ENCODE results near the gene TMEM196. TPM values are rescaled to one million over a fixed set of nuclear protein-coding genes. Genes with fewer than 3 reads are reported as not detected.

Gene TMEM196
- not detected for polyA plus RNA-seq

DNA sequence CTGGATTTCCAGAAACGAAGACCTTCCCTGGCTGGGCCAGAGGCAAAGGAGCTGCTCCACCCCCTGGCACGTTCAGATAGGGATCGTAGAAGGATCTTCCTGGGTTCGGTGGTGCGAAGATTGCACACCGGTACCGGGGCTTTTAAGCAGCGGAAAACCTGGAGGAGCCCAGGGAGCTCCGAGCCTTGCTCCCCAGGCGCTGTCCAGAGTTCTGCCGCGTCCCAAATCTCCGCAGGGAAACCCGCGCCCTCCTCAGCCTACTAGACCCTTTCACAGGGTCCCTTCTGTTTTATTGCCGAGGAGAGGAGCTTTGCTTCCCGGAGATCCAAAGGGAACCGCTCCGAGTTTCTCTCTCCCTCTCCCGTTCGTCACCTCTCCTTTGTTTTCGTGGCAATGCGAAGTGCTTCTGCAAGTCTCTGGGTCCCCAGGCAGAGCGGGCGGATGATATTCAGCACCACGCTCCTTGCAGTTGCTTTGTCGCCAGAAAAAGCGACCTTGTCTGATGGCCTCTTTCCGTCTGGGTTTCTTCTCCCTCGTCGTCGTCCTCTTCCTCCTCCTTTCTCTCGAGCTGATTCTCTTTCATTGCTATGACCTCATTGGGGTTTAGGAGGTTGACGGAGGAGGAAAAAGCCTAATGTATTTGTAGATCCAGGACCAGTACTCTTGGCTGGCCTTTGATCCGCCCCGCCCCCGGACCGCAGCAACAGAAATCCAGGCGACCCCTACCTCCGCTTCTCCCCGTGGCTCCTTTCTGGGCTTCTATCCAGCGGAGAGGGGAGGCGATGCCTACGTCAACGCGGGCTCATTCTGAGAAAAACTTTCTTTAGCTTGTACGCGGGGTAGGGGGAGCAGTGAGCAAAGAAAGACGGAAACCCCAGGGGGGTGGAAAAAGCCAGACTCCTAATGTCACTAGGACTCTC, at the start of gene TMEM196:
TSS of gene TMEM196 (minus strand) at position 777 of the 920 bp plus-strand sequence. CDS start 921 bp downstream, outside the sequence.
- H3K27me3 ChIP-seq (ENCODE audit: control insufficient read depth in 1 of 2, insufficient read depth in 2 of 2, low read length in 2 of 2): no peaks in the 10 kb centered on the region
- no peaks in the 10 kb centered on the region for H3K36me3 ChIP-seq (ENCODE audit: control insufficient read depth in 2 of 2, insufficient read depth in 2 of 2, low read length in 1 of 2)
- H3K4me1 ChIP-seq (ENCODE audit: control insufficient read depth in 2 of 2, insufficient read depth in 2 of 2, low read length in 1 of 2): peaks cover 2% of the 10 kb centered on the region in 2 donors
- H3K4me3 ChIP-seq (ENCODE audit: low read depth in 1 of 2, low read length in 2 of 2): no peak within 1 kb of the TSS
- no peak within 1 kb of the TSS for H3K27ac ChIP-seq (ENCODE audit: low read depth in 2 of 2, low read length in 1 of 2)
- H3K9me3 ChIP-seq (ENCODE audit: control insufficient read depth in 2 of 2, insufficient read depth in 1 of 2, low read depth in 1 of 2, low read length in 1 of 2): no peaks in the 10 kb centered on the region
- 3% methylated on average over 49 of the region's 49 CpGs for WGBS, 2 donors

DNA sequence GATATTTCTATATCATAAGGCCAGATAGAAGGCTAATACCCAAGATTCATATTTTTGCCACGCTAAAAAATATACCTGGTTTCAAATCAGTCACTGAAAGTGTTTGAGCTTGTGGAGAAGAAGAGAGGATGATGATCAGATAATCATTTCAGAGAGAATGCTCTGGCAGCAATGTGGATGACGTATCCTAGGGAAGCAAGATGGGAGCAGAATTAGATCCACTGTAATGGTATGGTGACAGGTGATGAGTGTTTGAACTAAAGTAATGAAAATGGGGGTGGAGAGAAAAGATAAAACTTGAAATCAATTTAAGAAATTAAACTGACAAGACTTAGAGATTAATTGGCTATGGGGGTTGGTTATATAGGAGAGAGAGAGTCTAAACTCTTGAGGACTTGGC, 42.7 kb upstream of the TMEM196 start:
- Histone ChIP-seq H3K4me3 (ENCODE audit: low read depth in 1 of 2, low read length in 2 of 2) (no peak overlapping the region), H3K36me3 (ENCODE audit: control insufficient read depth in 2 of 2, insufficient read depth in 2 of 2, low read length in 1 of 2) (no peaks in the 10 kb centered on the region), H3K9me3 (ENCODE audit: control insufficient read depth in 2 of 2, insufficient read depth in 1 of 2, low read depth in 1 of 2, low read length in 1 of 2) (peaks cover 0 to 3% of the 10 kb centered on the region in 2 donors), H3K27ac (ENCODE audit: low read depth in 2 of 2, low read length in 1 of 2) (no peak overlapping the region), H3K4me1 (ENCODE audit: control insufficient read depth in 2 of 2, insufficient read depth in 2 of 2, low read length in 1 of 2) (no peaks in the 10 kb centered on the region), H3K27me3 (ENCODE audit: control insufficient read depth in 1 of 2, insufficient read depth in 2 of 2, low read length in 2 of 2) (no peaks in the 10 kb centered on the region)
- WGBS, 2 donors: 70 to 85% methylated on average over 2 of the region's 2 CpGs

DNA sequence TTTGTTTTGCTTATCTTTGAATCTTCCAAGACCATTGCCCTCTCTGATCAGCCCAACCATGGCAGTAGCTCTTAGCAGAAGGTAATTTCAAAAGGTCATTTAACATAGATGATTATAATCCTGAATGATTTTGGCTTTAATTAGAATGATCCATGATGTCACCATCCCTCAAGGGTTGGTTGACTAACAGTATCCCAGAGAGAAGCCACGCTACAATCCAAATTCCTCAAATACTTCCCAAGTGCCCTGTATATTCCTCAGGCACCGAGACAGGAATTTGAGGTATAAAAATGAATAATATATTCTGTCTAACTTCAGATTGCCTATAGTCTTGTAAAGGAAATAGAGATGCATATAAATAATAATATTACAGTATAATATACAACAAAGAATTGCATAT, 42.1 kb upstream of the TMEM196 start:
- 42 to 65% methylated on average over 2 of the region's 2 CpGs for WGBS, 2 donors
- H3K27me3 ChIP-seq (ENCODE audit: control insufficient read depth in 1 of 2, insufficient read depth in 2 of 2, low read length in 2 of 2): no peaks in the 10 kb centered on the region
- no peaks in the 10 kb centered on the region for H3K4me1 ChIP-seq (ENCODE audit: control insufficient read depth in 2 of 2, insufficient read depth in 2 of 2, low read length in 1 of 2)
- H3K36me3 ChIP-seq (ENCODE audit: control insufficient read depth in 2 of 2, insufficient read depth in 2 of 2, low read length in 1 of 2): no peaks in the 10 kb centered on the region
- no peaks in the 10 kb centered on the region for H3K9me3 ChIP-seq (ENCODE audit: control insufficient read depth in 2 of 2, insufficient read depth in 1 of 2, low read depth in 1 of 2, low read length in 1 of 2)
- no peak overlapping the region for H3K27ac ChIP-seq (ENCODE audit: low read depth in 2 of 2, low read length in 1 of 2)
- no peak overlapping the region for H3K4me3 ChIP-seq (ENCODE audit: low read depth in 1 of 2, low read length in 2 of 2)

DNA sequence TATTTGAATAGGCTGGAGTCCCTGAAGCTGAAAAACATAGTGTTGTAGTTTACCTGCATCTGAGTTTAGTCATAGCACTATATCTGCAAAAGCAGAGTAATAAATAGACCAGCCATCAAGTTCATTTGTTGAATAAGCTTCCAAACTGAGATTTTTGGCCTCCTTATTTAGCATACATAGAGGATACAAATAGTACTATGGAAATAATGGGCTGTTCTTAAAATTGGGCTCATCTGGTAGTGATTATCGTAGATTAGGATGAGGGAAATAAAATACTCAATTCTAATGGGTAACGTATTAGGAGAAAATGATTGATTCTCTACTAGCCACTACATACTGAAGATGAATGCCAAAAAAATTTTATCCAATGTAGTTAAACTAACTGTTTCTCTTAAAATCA, 41.4 kb upstream of the TMEM196 start:
- Histone ChIP-seq H3K4me3 (ENCODE audit: low read depth in 1 of 2, low read length in 2 of 2) (no peak overlapping the region), H3K27me3 (ENCODE audit: control insufficient read depth in 1 of 2, insufficient read depth in 2 of 2, low read length in 2 of 2) (no peaks in the 10 kb centered on the region), H3K9me3 (ENCODE audit: control insufficient read depth in 2 of 2, insufficient read depth in 1 of 2, low read depth in 1 of 2, low read length in 1 of 2) (no peaks in the 10 kb centered on the region), H3K4me1 (ENCODE audit: control insufficient read depth in 2 of 2, insufficient read depth in 2 of 2, low read length in 1 of 2) (no peaks in the 10 kb centered on the region), H3K36me3 (ENCODE audit: control insufficient read depth in 2 of 2, insufficient read depth in 2 of 2, low read length in 1 of 2) (no peaks in the 10 kb centered on the region), H3K27ac (ENCODE audit: low read depth in 2 of 2, low read length in 1 of 2) (no peak overlapping the region)
- 73 to 84% methylated on average over 2 of the region's 2 CpGs for WGBS, 2 donors

DNA sequence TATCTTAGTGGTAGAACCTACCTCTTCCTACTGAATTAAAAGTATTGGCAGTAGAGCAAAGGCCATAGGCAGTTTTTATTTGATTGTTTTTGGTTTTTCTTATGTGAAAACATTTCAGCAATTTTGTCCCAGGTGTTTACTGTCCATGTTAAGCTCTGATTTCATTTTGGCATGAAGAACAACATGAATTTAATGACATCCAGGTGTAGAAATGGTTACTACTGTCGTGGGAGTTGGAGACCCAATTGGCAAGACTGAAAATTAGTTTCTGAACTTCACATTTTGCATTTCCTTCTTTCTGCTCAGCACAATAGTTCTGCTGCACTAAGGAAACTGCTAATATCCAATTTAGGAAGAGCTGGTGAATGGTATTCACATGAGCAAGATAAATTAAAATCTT, 38.0 kb upstream of the TMEM196 start:
- Histone ChIP-seq H3K27me3 (ENCODE audit: control insufficient read depth in 1 of 2, insufficient read depth in 2 of 2, low read length in 2 of 2) (no peaks in the 10 kb centered on the region), H3K4me3 (ENCODE audit: low read depth in 1 of 2, low read length in 2 of 2) (no peak overlapping the region), H3K27ac (ENCODE audit: low read depth in 2 of 2, low read length in 1 of 2) (no peak overlapping the region), H3K36me3 (ENCODE audit: control insufficient read depth in 2 of 2, insufficient read depth in 2 of 2, low read length in 1 of 2) (no peaks in the 10 kb centered on the region), H3K9me3 (ENCODE audit: control insufficient read depth in 2 of 2, insufficient read depth in 1 of 2, low read depth in 1 of 2, low read length in 1 of 2) (no peaks in the 10 kb centered on the region), H3K4me1 (ENCODE audit: control insufficient read depth in 2 of 2, insufficient read depth in 2 of 2, low read length in 1 of 2) (no peaks in the 10 kb centered on the region)
- WGBS, 2 donors: 61 to 64% methylated on average over 1 of the region's 1 CpG

DNA sequence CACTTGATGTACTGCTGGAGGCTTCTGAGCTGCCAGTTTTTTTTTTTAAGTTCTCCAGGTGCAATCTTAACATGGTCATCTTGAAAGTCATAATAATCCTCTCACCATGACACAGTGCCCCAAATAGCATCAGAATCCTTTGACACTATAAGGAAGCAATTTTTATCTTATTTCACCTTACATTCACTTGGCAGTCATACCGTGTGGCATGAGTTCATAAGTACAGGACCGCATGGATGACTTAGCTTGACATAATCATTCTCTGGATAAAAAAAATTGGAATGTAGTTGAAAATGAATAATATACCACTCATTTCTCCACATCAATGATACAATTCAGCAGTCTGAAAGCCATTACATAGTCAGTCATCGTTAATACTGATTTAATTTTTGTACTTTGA, 25.6 kb upstream of the TMEM196 start:
- no peaks in the 10 kb centered on the region for H3K36me3 ChIP-seq (ENCODE audit: control insufficient read depth in 2 of 2, insufficient read depth in 2 of 2, low read length in 1 of 2)
- no peak overlapping the region for H3K27ac ChIP-seq (ENCODE audit: low read depth in 2 of 2, low read length in 1 of 2)
- 37 to 44% methylated on average over 3 of the region's 3 CpGs for WGBS, 2 donors

DNA sequence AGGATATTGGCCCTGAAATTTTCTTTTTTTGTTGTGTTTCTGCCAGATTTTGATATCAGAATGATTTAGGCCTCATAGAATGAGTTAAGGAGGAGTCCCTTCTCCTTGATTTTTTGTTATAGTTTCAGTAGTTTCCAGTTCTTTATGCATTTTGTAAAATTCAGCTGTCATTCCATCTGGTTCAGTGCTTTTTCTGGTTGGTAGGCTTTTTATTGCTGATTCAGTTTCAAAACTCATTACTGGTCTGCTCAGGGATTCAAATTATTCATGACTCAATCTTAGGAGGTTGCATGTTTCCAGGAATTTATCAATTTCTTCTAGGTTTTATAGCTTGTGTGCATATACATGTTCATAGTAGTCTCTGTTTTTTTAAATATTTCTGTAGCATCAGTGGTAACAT, 10.1 kb upstream of the TMEM196 start:
- Histone ChIP-seq H3K36me3 (ENCODE audit: control insufficient read depth in 2 of 2, insufficient read depth in 2 of 2, low read length in 1 of 2) (no peaks in the 10 kb centered on the region), H3K27me3 (ENCODE audit: control insufficient read depth in 1 of 2, insufficient read depth in 2 of 2, low read length in 2 of 2) (no peaks in the 10 kb centered on the region), H3K4me3 (ENCODE audit: low read depth in 1 of 2, low read length in 2 of 2) (no peak overlapping the region), H3K4me1 (ENCODE audit: control insufficient read depth in 2 of 2, insufficient read depth in 2 of 2, low read length in 1 of 2) (no peaks in the 10 kb centered on the region), H3K27ac (ENCODE audit: low read depth in 2 of 2, low read length in 1 of 2) (no peak overlapping the region), H3K9me3 (ENCODE audit: control insufficient read depth in 2 of 2, insufficient read depth in 1 of 2, low read depth in 1 of 2, low read length in 1 of 2) (no peaks in the 10 kb centered on the region)

More for the DNA sequence above, 25.6 kb upstream of the TMEM196 start:
- Histone ChIP-seq H3K27me3 (ENCODE audit: control insufficient read depth in 1 of 2, insufficient read depth in 2 of 2, low read length in 2 of 2) (no peaks in the 10 kb centered on the region), H3K9me3 (ENCODE audit: control insufficient read depth in 2 of 2, insufficient read depth in 1 of 2, low read depth in 1 of 2, low read length in 1 of 2) (no peaks in the 10 kb centered on the region), H3K4me1 (ENCODE audit: control insufficient read depth in 2 of 2, insufficient read depth in 2 of 2, low read length in 1 of 2) (no peaks in the 10 kb centered on the region), H3K4me3 (ENCODE audit: low read depth in 1 of 2, low read length in 2 of 2) (no peak overlapping the region)

DNA sequence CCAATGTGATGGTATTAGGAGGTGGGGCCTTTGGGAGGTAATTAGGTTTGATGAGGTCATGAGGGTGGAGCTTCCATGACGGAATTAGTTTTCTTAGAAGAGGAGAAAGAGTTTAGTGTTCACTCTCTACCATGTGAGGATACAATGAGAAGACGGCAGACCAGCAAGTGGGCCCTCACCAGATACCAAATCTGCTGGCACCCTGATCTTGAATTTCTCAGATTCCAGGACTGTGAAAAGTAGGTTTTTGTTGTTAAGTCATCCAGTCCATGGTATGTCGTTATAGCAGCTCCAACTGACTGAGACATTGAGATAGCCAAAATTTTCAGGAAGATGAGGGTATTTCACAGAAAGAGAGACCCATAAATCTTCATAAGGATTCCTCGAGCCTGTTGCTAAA, 3.6 kb upstream of the TMEM196 start:
- 68 to 73% methylated on average over 4 of the region's 4 CpGs for WGBS, 2 donors
- H3K4me3 ChIP-seq (ENCODE audit: low read depth in 1 of 2, low read length in 2 of 2): no peak overlapping the region
- peaks cover 2% of the 10 kb centered on the region in 2 donors for H3K4me1 ChIP-seq (ENCODE audit: control insufficient read depth in 2 of 2, insufficient read depth in 2 of 2, low read length in 1 of 2)
- H3K9me3 ChIP-seq (ENCODE audit: control insufficient read depth in 2 of 2, insufficient read depth in 1 of 2, low read depth in 1 of 2, low read length in 1 of 2): no peaks in the 10 kb centered on the region
- no peak overlapping the region for H3K27ac ChIP-seq (ENCODE audit: low read depth in 2 of 2, low read length in 1 of 2)
- H3K36me3 ChIP-seq (ENCODE audit: control insufficient read depth in 2 of 2, insufficient read depth in 2 of 2, low read length in 1 of 2): no peaks in the 10 kb centered on the region
- no peaks in the 10 kb centered on the region for H3K27me3 ChIP-seq (ENCODE audit: control insufficient read depth in 1 of 2, insufficient read depth in 2 of 2, low read length in 2 of 2)

DNA sequence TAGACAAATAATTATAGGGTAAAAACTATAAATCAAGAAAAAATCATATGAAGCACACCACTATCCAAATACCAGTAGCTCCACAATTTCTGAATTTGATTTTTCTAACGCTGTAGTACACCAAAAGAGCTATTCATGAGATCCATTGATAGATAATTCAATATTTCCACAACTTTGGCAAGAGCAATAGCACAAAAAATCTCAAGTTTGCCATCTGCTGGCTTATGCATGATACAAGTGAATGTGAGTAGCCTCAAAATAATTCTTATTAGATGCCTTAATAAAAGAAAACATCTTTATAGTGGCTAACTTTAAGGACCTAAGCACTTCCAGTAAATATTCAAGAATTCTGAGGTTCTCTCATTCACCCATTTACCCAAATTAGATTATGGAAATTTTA, 2.2 kb upstream of the TMEM196 start:
- H3K4me1 ChIP-seq (ENCODE audit: control insufficient read depth in 2 of 2, insufficient read depth in 2 of 2, low read length in 1 of 2): peaks cover 2% of the 10 kb centered on the region in 2 donors
- H3K4me3 ChIP-seq (ENCODE audit: low read depth in 1 of 2, low read length in 2 of 2): no peak overlapping the region
- H3K27ac ChIP-seq (ENCODE audit: low read depth in 2 of 2, low read length in 1 of 2): no peak overlapping the region
- H3K27me3 ChIP-seq (ENCODE audit: control insufficient read depth in 1 of 2, insufficient read depth in 2 of 2, low read length in 2 of 2): no peaks in the 10 kb centered on the region
- 59 to 81% methylated on average over 1 of the region's 1 CpG for WGBS, 2 donors
- H3K36me3 ChIP-seq (ENCODE audit: control insufficient read depth in 2 of 2, insufficient read depth in 2 of 2, low read length in 1 of 2): no peaks in the 10 kb centered on the region
- H3K9me3 ChIP-seq (ENCODE audit: control insufficient read depth in 2 of 2, insufficient read depth in 1 of 2, low read depth in 1 of 2, low read length in 1 of 2): no peaks in the 10 kb centered on the region

DNA sequence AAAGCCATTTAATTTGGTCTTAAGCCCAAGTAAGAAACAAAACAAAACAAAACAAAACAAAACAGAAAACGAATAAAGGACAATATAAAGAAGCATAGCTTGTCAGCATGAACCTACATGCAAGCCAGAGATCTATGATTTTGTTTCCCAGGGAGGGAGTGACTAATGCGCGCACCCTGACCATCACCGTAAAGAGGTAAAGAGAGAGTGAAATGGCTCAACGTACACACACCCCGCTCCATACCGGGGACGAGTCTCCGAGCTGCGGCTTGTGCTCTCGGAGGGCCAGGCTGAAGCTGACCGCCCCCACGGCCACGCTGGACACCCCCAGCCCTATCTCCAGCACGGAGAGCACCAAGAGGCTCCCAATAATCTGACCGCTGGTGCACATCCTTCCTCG, 1.1 kb downstream of the TMEM196 start:
- Histone ChIP-seq H3K4me3 (ENCODE audit: low read depth in 1 of 2, low read length in 2 of 2) (no peak overlapping the region), H3K27me3 (ENCODE audit: control insufficient read depth in 1 of 2, insufficient read depth in 2 of 2, low read length in 2 of 2) (no peaks in the 10 kb centered on the region), H3K4me1 (ENCODE audit: control insufficient read depth in 2 of 2, insufficient read depth in 2 of 2, low read length in 1 of 2) (peaks cover 2% of the 10 kb centered on the region in 2 donors), H3K9me3 (ENCODE audit: control insufficient read depth in 2 of 2, insufficient read depth in 1 of 2, low read depth in 1 of 2, low read length in 1 of 2) (no peaks in the 10 kb centered on the region), H3K36me3 (ENCODE audit: control insufficient read depth in 2 of 2, insufficient read depth in 2 of 2, low read length in 1 of 2) (no peaks in the 10 kb centered on the region), H3K27ac (ENCODE audit: low read depth in 2 of 2, low read length in 1 of 2) (no peak overlapping the region)
- 4 to 9% methylated on average over 17 of the region's 17 CpGs for WGBS, 2 donors

Measured in esophagus (tissue), 2 donors.